SK-N-SH (cell line): ENCODE results near the gene TRIM72.

Experiments used
- EP300 ChIP-seq, 2 experiments: IDR thresholded peaks; 2 replicates each; pipeline versions ENCODE4 v1.4.0 to v1.6.1; 2012; ENCODE audit warnings: borderline replicate concordance in 1 of 2, low read depth in 1 of 2, low read length in 1 of 2
- FOXJ3 ChIP-seq: sonication (generic); formaldehyde crosslinking; IDR thresholded peaks from 2 replicates; pipeline ENCODE4 v1.5.1; 2020; ENCODE audit warnings: mild to moderate bottlenecking, missing genetic modification reagents
- FOXM1 ChIP-seq: IDR thresholded peaks from 2 replicates; pipeline ENCODE4 v1.4.0; 2012; ENCODE audit warnings: low read depth, mild to moderate bottlenecking
- GABPA ChIP-seq: IDR thresholded peaks from 2 replicates; pipeline ENCODE4 v1.4.0; 2012; ENCODE audit warnings: low read depth, mild to moderate bottlenecking
- MEF2A ChIP-seq: IDR thresholded peaks from 2 replicates; pipeline ENCODE4 v1.4.0; 2012; ENCODE audit warnings: low read depth, borderline replicate concordance
- RCOR1 ChIP-seq: fragments of 150-350 bp; IDR thresholded peaks from 2 replicates; pipeline ENCODE4 v1.6.1; 2017; ENCODE audit warnings: antibody characterized with exemption, low read length
- RXRA ChIP-seq: IDR thresholded peaks from 2 replicates; pipeline ENCODE4 v1.4.0; 2012; ENCODE audit warnings: low read depth, mild to moderate bottlenecking, borderline replicate concordance
- SIN3A ChIP-seq: IDR thresholded peaks from 2 replicates; pipeline ENCODE4 v1.6.1; 2012; ENCODE audit warnings: low read depth, mild to moderate bottlenecking, low read length, moderate library complexity, borderline replicate concordance
- TEAD4 ChIP-seq: IDR thresholded peaks from 2 replicates; pipeline ENCODE4 v1.4.0; 2012; ENCODE audit warnings: mild to moderate bottlenecking, borderline replicate concordance; ENCODE audit not compliant: insufficient read depth
- TF ChIP-seq, protein P1 (sequence below): fragments of 150-350 bp; IDR thresholded peaks from 2 replicates; pipeline ENCODE4 v1.6.1; 2016; ENCODE audit warnings: mild to moderate bottlenecking, low read depth, low read length
- TF ChIP-seq, protein P2 (sequence below): fragments of 200-600 bp; sonication (generic); IDR thresholded peaks from 2 replicates; pipeline ENCODE4 v1.6.1; 2017; ENCODE audit warnings: antibody characterized with exemption, mild to moderate bottlenecking, moderate library complexity
- TF ChIP-seq, protein P3 (sequence below): IDR thresholded peaks from 2 replicates; pipeline ENCODE4; 2012

DNA sequence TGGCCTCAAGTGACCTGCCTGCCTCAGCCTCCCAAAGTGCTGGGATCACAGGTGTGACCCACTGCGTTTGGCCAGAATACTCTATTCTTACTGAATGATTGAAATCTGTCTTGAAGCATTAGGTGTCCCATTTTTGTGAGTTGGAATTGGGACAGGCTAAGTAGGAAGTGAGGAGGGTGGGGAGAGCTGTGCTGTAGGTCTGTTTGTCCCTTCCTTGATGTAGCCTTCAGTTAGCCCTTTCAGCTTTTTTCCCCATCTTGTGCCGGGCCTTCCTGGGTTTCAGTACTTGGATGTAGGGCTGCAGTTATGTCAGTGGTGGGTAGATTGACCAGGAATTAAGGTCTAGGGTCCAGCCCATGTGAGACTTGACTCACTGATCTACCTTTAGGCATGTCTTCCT, 20.0 kb upstream of the TRIM72 start:
- TF ChIP-seq FOXM1 (no peak), EP300 (IDR thresholded peaks at IDR 0.05; ENCODE audit: borderline replicate concordance in 1 of 2, low read depth in 1 of 2, low read length in 1 of 2) (no peak), GABPA (no peak), RXRA (no peak), MEF2A (no peak), RCOR1 (no peak), FOXJ3 (CRISPR knock-in tag) (no peak), SIN3A (no peak), TEAD4 (no peak)
- TF ChIP-seq, protein P1, sequence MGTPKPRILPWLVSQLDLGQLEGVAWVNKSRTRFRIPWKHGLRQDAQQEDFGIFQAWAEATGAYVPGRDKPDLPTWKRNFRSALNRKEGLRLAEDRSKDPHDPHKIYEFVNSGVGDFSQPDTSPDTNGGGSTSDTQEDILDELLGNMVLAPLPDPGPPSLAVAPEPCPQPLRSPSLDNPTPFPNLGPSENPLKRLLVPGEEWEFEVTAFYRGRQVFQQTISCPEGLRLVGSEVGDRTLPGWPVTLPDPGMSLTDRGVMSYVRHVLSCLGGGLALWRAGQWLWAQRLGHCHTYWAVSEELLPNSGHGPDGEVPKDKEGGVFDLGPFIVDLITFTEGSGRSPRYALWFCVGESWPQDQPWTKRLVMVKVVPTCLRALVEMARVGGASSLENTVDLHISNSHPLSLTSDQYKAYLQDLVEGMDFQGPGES = no peak
- TF ChIP-seq, protein P2, sequence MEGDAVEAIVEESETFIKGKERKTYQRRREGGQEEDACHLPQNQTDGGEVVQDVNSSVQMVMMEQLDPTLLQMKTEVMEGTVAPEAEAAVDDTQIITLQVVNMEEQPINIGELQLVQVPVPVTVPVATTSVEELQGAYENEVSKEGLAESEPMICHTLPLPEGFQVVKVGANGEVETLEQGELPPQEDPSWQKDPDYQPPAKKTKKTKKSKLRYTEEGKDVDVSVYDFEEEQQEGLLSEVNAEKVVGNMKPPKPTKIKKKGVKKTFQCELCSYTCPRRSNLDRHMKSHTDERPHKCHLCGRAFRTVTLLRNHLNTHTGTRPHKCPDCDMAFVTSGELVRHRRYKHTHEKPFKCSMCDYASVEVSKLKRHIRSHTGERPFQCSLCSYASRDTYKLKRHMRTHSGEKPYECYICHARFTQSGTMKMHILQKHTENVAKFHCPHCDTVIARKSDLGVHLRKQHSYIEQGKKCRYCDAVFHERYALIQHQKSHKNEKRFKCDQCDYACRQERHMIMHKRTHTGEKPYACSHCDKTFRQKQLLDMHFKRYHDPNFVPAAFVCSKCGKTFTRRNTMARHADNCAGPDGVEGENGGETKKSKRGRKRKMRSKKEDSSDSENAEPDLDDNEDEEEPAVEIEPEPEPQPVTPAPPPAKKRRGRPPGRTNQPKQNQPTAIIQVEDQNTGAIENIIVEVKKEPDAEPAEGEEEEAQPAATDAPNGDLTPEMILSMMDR = no peak
- TF ChIP-seq, protein P3, sequence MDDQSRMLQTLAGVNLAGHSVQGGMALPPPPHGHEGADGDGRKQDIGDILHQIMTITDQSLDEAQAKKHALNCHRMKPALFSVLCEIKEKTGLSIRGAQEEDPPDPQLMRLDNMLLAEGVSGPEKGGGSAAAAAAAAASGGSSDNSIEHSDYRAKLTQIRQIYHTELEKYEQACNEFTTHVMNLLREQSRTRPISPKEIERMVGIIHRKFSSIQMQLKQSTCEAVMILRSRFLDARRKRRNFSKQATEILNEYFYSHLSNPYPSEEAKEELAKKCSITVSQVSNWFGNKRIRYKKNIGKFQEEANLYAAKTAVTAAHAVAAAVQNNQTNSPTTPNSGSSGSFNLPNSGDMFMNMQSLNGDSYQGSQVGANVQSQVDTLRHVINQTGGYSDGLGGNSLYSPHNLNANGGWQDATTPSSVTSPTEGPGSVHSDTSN = no peak
